WERI-Rb-1 (cell line): Measurements from ENCODE around the gene GGPS1.

Experiments
- DNase-seq: peaks from one replicate; pipeline ENCODE4 v3.0.0-alpha.2; 2020
- H3K27ac ChIP-seq: fragments of 250-450 bp; sonication (Bioruptor Pico); 2 replicates; pipeline ENCODE4 v1.5.1; 2020; ENCODE audit warnings: mild to moderate bottlenecking, moderate library complexity
- H3K27me3 ChIP-seq: fragments of 250-450 bp; sonication (Bioruptor Pico); 2 replicates; pipeline ENCODE4 v1.5.1; 2021; ENCODE audit warnings: mild to moderate bottlenecking, low read depth, moderate library complexity; ENCODE audit not compliant: insufficient read depth, severe bottlenecking
- H3K36me3 ChIP-seq: fragments of 250-450 bp; sonication (Bioruptor Pico); 2 replicates; pipeline ENCODE4 v1.5.1; 2020; ENCODE audit warnings: mild to moderate bottlenecking, moderate library complexity
- H3K4me3 ChIP-seq: 2 replicates; pipeline ENCODE4 v1.5.1; 2011; ENCODE audit warnings: low read depth, mild to moderate bottlenecking, control low read depth, low read length
- H3K9me3 ChIP-seq: fragments of 250-450 bp; sonication (Bioruptor Pico); 2 replicates; pipeline ENCODE4 v1.5.1; 2021; ENCODE audit warnings: mild to moderate bottlenecking, moderate library complexity; ENCODE audit not compliant: severe bottlenecking
- CTCF ChIP-seq: IDR thresholded peaks from 2 replicates; pipeline ENCODE4 v1.5.1; 2011; ENCODE audit warnings: low read depth, mild to moderate bottlenecking, control low read depth, inconsistent platforms, low read length

The GGPS1 gene

GRCh38 chr1:235320521-235321179, 7.7 kb upstream of the GGPS1 start:
- no peak overlapping the region for H3K4me3 ChIP-seq
- no peak for TF ChIP-seq CTCF
- H3K27ac ChIP-seq: no peak overlapping the region
- H3K36me3 ChIP-seq: peaks cover 64% of the 10 kb centered on the region
- DNase-seq: no peak
- no peaks in the 10 kb centered on the region for H3K27me3 ChIP-seq
- H3K9me3 ChIP-seq: no peaks in the 10 kb centered on the region

- H3K27me3 ChIP-seq: no peaks in the 10 kb centered on the region
- no peak for TF ChIP-seq CTCF
- no peak overlapping the region for H3K27ac ChIP-seq
- peaks cover 74% of the 10 kb centered on the region for H3K36me3 ChIP-seq
- H3K9me3 ChIP-seq: no peaks in the 10 kb centered on the region
- no peak for DNase-seq
- no peak overlapping the region for H3K4me3 ChIP-seq
Observed at GRCh38 chr1:235324296-235324695, 4.1 kb upstream of the GGPS1 start.

GRCh38 chr1:235325139-235325538, 3.2 kb upstream of the GGPS1 start:
- H3K4me3 ChIP-seq: no peak overlapping the region
- no peak overlapping the region for H3K27ac ChIP-seq
- peaks cover 73% of the 10 kb centered on the region for H3K36me3 ChIP-seq
- no peak for DNase-seq
- no peak for TF ChIP-seq CTCF
- H3K27me3 ChIP-seq: no peaks in the 10 kb centered on the region
- no peaks in the 10 kb centered on the region for H3K9me3 ChIP-seq

- no peak overlapping the region for H3K27ac ChIP-seq
- TF ChIP-seq CTCF: no peak
- peak overlapping the region; percentile 95; the same call in 1 of the 2 replicates for H3K4me3 ChIP-seq
- no peaks in the 10 kb centered on the region for H3K27me3 ChIP-seq
- H3K9me3 ChIP-seq: no peaks in the 10 kb centered on the region
- no peak for DNase-seq
- peaks cover 73% of the 10 kb centered on the region for H3K36me3 ChIP-seq
Observed at GRCh38 chr1:235325854-235326253, 2.5 kb upstream of the GGPS1 start.

- no peaks in the 10 kb centered on the region for H3K9me3 ChIP-seq
- H3K27me3 ChIP-seq: no peaks in the 10 kb centered on the region
- peak overlapping the region; percentile 96 for H3K27ac ChIP-seq
- no peak for TF ChIP-seq CTCF
- peak; percentile 56 for DNase-seq
- peaks cover 71% of the 10 kb centered on the region for H3K36me3 ChIP-seq
- H3K4me3 ChIP-seq: peak overlapping the region; percentile 95
Observed at GRCh38 chr1:235326719-235327558, 1.4 kb upstream of the GGPS1 start.
